AG10803 (cell line): Measurements from ENCODE around the gene VOPP1.

ENCODE experiments used
- DNase-seq: peaks from one replicate; pipeline ENCODE4 v3.0.0; 2010; ENCODE audit warnings: low read depth
- H3K4me3 ChIP-seq: 2 replicates; pipeline ENCODE4 v1.5.1; 2011; ENCODE audit warnings: mild to moderate bottlenecking, low read length, control low read depth
- CTCF ChIP-seq: conservative IDR thresholded peaks from 2 replicates; pipeline ENCODE4 v1.5.1; 2011; ENCODE audit warnings: mild to moderate bottlenecking, low read length, control low read depth, inconsistent platforms

The VOPP1 gene

GRCh38 chr7:55465691-55466090, 106.6 kb downstream of the VOPP1 start:
- no peak overlapping the region for H3K4me3 ChIP-seq
- no peak for DNase-seq
- no peak for TF ChIP-seq CTCF

- no peak for DNase-seq
Observed at GRCh38 chr7:55464422-55464821, 107.9 kb downstream of the VOPP1 start.

GRCh38 chr7:55463686-55464262, 108.5 kb downstream of the VOPP1 start:
- no peak for DNase-seq
- no peak for TF ChIP-seq CTCF
- H3K4me3 ChIP-seq, result no peak overlapping the region

More at GRCh38 chr7:55464422-55464821, 107.9 kb downstream of the VOPP1 start:
- no peak for TF ChIP-seq CTCF
- no peak overlapping the region for H3K4me3 ChIP-seq

- no peak for TF ChIP-seq CTCF
- DNase-seq, result no peak
- no peak overlapping the region for H3K4me3 ChIP-seq
Observed at GRCh38 chr7:55458351-55458750, 114.0 kb downstream of the VOPP1 start.

- no peak overlapping the region for H3K4me3 ChIP-seq
- DNase-seq, result no peak
- TF ChIP-seq CTCF, result no peak
Observed at GRCh38 chr7:55457801-55458200, 114.5 kb downstream of the VOPP1 start.

- DNase-seq, result no peak
- no peak overlapping the region for H3K4me3 ChIP-seq
- no peak for TF ChIP-seq CTCF
Observed at GRCh38 chr7:55452971-55453370, 119.3 kb downstream of the VOPP1 start.

GRCh38 chr7:55449992-55450535, 122.2 kb downstream of the VOPP1 start:
- no peak for TF ChIP-seq CTCF
- DNase-seq, result no peak
- H3K4me3 ChIP-seq, result no peak overlapping the region
